ENCODE data around the gene UFD1.

Gene UFD1

GRCh38 chr22:19488285-19488684 lies 9.3 kb upstream of the UFD1 start:
- Histone ChIP-seq H3K4me2 (no peak overlapping the region), H3K27me3 (ENCODE audit: insufficient read depth, low read depth) (no peaks in the 10 kb centered on the region), H4K20me1 (ENCODE audit: insufficient read depth) (0 out of 2 replicates have a peak, but pooled peaks cover 3% of the 10 kb centered on the region), H3K9ac (no peak overlapping the region), H3K36me3 (ENCODE audit: insufficient read depth) (peaks cover 8% of the 10 kb centered on the region; the same call in 1 of the 2 replicates), H3K27ac (no peak overlapping the region), H3K4me1 (ENCODE audit: low read depth, poor library complexity, severe bottlenecking) (peaks cover 4% of the 10 kb centered on the region), H2AFZ (ENCODE audit: low read depth) (no peak overlapping the region), H3K4me3 (IDR thresholded peaks at IDR 0.05; ENCODE audit: insufficient read depth, low read depth, low read length) (no peak overlapping the region), H3K79me2 (ENCODE audit: insufficient read depth, low read depth) (no peaks in the 10 kb centered on the region)
- no peak for TF ChIP-seq CTCF (conservative IDR thresholded peaks at IDR 0.05; ENCODE audit: low read depth, low read length)

- Histone ChIP-seq H3K4me2 (no peak overlapping the region), H3K79me2 (ENCODE audit: insufficient read depth, low read depth) (peaks cover 22% of the 10 kb centered on the region; the same call in 1 of the 2 replicates), H4K20me1 (ENCODE audit: insufficient read depth) (no peaks in the 10 kb centered on the region), H3K4me3 (IDR thresholded peaks at IDR 0.05; ENCODE audit: insufficient read depth, low read depth, low read length) (no peak overlapping the region), H2AFZ (ENCODE audit: low read depth) (no peak overlapping the region), H3K36me3 (ENCODE audit: insufficient read depth) (0 out of 2 replicates have a peak, but pooled peaks cover 3% of the 10 kb centered on the region), H3K9ac (no peak overlapping the region), H3K27me3 (ENCODE audit: insufficient read depth, low read depth) (no peaks in the 10 kb centered on the region), H3K27ac (no peak overlapping the region), H3K4me1 (ENCODE audit: low read depth, poor library complexity, severe bottlenecking) (peaks cover 6% of the 10 kb centered on the region)
- TF ChIP-seq CTCF (conservative IDR thresholded peaks at IDR 0.05; ENCODE audit: low read depth, low read length) = no peak
These were observed 4.7 kb upstream of the UFD1 start for GRCh38 chr22:19483481-19484244.

- Histone ChIP-seq H2AFZ (ENCODE audit: low read depth) (no peak overlapping the region), H4K20me1 (ENCODE audit: insufficient read depth) (no peaks in the 10 kb centered on the region), H3K4me1 (ENCODE audit: low read depth, poor library complexity, severe bottlenecking) (peaks cover 10% of the 10 kb centered on the region), H3K79me2 (ENCODE audit: insufficient read depth, low read depth) (peaks cover 35% of the 10 kb centered on the region), H3K4me2 (no peak overlapping the region), H3K27me3 (ENCODE audit: insufficient read depth, low read depth) (no peaks in the 10 kb centered on the region), H3K36me3 (ENCODE audit: insufficient read depth) (0 out of 2 replicates have a peak, but pooled peaks cover 3% of the 10 kb centered on the region), H3K9ac (no peak overlapping the region), H3K27ac (no peak overlapping the region), H3K4me3 (IDR thresholded peaks at IDR 0.05; ENCODE audit: insufficient read depth, low read depth, low read length) (no peak overlapping the region)
- no peak for TF ChIP-seq CTCF (conservative IDR thresholded peaks at IDR 0.05; ENCODE audit: low read depth, low read length)
These were observed 3.3 kb upstream of the UFD1 start for GRCh38 chr22:19482297-19482696.

- no peak overlapping the region for H3K4me3 ChIP-seq (IDR thresholded peaks at IDR 0.05; ENCODE audit: insufficient read depth, low read depth, low read length)
- no peak overlapping the region for H2AFZ ChIP-seq (ENCODE audit: low read depth)
- TF ChIP-seq CTCF (conservative IDR thresholded peaks at IDR 0.05; ENCODE audit: low read depth, low read length) = no peak
- H3K79me2 ChIP-seq (ENCODE audit: insufficient read depth, low read depth) = peaks cover 51% of the 10 kb centered on the region
- no peaks in the 10 kb centered on the region for H4K20me1 ChIP-seq (ENCODE audit: insufficient read depth)
- 0 out of 2 replicates have a peak, but pooled peaks cover 3% of the 10 kb centered on the region for H3K36me3 ChIP-seq (ENCODE audit: insufficient read depth)
- H3K27ac ChIP-seq = no peak overlapping the region
- no peak overlapping the region; the same call in 1 of the 2 replicates for H3K9ac ChIP-seq
- peaks cover 19% of the 10 kb centered on the region for H3K4me1 ChIP-seq (ENCODE audit: low read depth, poor library complexity, severe bottlenecking)
- peak overlapping the region; percentile 77 for H3K4me2 ChIP-seq
- no peaks in the 10 kb centered on the region for H3K27me3 ChIP-seq (ENCODE audit: insufficient read depth, low read depth)
These were observed 1.8 kb upstream of the UFD1 start for GRCh38 chr22:19480789-19481188.

Measured in KMS-11 (cell line).